Measurements from ENCODE around the gene NFE2L2.
"Not testable (repeated sequence)": the region's sequence is repeated elsewhere in the genome, so short reads cannot be mapped to it uniquely, and the experiment has no call there.

The NFE2L2 gene

DNA sequence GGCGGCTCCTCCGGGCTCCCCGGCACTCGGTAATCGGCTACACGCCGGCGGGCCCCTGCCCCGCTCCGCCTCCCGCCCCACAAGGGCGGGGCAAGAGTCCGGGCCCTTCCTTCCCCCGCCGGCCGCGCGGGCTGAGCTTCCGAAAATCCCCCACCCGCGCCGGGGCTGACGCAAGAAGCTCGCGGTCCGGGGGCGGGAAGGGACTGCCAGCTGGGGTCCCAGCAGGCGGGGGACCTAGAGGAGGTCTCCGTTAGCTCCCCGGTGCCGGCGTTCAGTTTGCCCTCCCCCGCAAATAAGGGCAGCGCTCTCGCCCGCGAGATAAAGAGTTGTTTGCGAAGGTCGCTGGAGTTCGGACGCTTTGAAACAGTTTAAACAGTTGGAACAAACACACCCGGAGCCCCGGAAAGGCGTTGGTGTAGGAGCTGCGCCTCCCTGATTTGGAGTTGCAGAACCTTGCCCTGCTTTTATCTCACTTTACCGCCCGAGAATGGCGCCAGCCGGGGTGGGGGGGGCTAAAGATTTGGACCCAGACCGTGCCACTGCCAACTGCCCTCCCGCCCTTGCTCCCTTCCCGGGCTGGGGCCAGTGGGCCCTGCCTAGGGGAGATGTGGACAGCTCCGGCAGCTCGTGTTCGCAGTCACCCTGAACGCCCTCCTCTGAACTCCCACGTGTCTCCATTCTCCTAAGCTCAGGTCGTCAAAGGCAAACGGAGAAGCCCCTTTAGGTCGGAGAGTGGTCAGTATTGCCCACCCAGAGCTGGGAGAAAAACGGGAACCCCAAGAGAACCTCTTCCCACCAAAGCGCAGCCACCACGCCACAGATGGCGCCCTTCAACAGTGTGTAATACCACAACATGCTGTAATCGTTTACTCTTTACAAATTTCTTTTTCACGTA, at the start of gene NFE2L2:
TSS of gene NFE2L2 (minus strand) at position 35 of the 895 bp plus-strand sequence. CDS start 151 bp downstream, outside the sequence.
- H3K4me1 ChIP-seq (ENCODE audit: insufficient read depth, low read length): peaks cover 28% of the 10 kb centered on the region
- peak within 1 kb of the TSS; percentile 96 for H3K9ac ChIP-seq (ENCODE audit: low read length)
- no peaks in the 10 kb centered on the region for H3K9me3 ChIP-seq (ENCODE audit: low read length)
- no peaks in the 10 kb centered on the region for H3K27me3 ChIP-seq (ENCODE audit: control insufficient read depth in 1 of 2, insufficient read depth in 2 of 2, low read length in 2 of 2)
- H3K4me3 ChIP-seq (ENCODE audit: low read depth in 1 of 2, low read length in 2 of 2): peak within 1 kb of the TSS; percentile 89 to 98
- no peaks in the 10 kb centered on the region for H3K36me3 ChIP-seq (ENCODE audit: insufficient read depth, low read length)
- peak within 1 kb of the TSS; percentile 98 for H3K27ac ChIP-seq (ENCODE audit: low read depth, low read length)

DNA sequence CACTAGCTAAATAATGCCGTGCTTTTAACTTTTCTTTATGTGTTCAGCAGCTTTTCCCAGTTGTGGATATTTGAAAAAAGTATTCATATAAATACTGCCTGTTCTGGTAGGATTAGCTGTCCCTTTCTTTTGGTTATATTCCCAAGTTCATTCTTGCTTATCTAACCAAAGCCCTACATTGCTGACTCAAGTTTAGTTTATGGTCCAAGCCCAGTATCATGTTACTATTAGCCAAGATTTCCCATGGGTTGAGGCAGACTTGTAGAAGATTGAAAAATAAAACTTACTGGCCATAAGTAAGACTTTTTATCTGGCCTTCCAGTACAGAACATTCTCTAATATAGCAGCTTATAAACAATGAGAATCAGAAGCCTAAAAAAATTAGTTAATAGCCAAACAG, 49.7 kb upstream of the NFE2L2 start:
- Histone ChIP-seq H3K36me3 (ENCODE audit: insufficient read depth, low read length) (no peaks in the 10 kb centered on the region), H3K27ac (ENCODE audit: low read depth, low read length) (no peak overlapping the region), H3K9me3 (ENCODE audit: low read length) (no peaks in the 10 kb centered on the region), H3K4me1 (ENCODE audit: insufficient read depth, low read length) (no peaks in the 10 kb centered on the region), H3K4me3 (ENCODE audit: low read depth in 1 of 2, low read length in 2 of 2) (no peak overlapping the region), H3K9ac (ENCODE audit: low read length) (no peak overlapping the region), H3K27me3 (ENCODE audit: control insufficient read depth in 1 of 2, insufficient read depth in 2 of 2, low read length in 2 of 2) (no peaks in the 10 kb centered on the region)

DNA sequence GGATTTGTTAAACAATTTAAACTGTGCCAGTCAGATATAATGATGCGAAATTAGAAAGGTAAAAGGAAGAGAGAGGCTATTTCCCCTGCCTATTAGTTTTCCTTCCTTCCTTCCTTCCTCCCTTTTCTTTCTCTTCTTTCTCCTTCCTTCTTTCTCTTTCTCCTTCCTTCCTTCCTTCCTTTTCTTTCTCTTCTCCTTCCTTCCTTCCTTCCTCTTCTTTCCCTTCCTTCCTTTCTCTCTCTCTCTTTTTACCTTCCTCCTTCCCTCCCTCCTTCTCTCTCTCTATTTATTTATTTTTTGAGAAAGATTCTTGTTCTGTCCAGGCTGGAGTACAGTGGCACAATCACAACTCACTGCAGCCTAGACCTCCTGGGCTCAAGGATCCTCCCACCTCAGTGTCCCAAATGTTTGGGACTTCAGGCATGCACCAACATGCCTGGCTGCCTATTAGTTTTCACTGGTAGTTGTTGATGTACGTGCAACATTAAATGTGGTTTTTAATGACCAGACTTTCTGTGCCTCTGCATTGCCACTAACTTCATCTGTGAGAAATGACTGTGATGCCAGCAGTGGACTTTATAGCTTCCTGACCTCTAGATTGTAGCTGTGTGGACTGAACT, 48.7 kb upstream of the NFE2L2 start:
- Histone ChIP-seq H3K27me3 (ENCODE audit: control insufficient read depth in 1 of 2, insufficient read depth in 2 of 2, low read length in 2 of 2) (no peaks in the 10 kb centered on the region), H3K4me1 (ENCODE audit: insufficient read depth, low read length) (no peaks in the 10 kb centered on the region)

DNA sequence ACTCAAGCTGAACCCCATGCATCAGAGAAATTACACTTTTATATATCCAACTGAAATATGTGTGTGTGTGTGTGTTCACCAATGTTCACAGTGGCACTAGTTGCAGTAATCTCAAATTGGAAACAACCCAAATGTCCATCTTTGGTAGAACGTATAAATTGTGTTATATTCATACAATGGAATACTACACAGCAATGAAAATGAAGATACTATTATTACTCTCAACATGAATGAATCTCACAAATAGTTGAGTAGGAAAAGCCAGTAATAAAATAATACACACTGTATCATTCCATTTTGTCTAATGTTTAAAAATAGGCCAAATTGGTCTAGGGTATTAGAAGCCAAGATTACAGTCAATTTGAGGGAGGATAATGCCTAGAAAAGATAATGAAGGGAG, 48.0 kb upstream of the NFE2L2 start:
- H3K36me3 ChIP-seq (ENCODE audit: insufficient read depth, low read length): no peaks in the 10 kb centered on the region
- no peak overlapping the region for H3K4me3 ChIP-seq (ENCODE audit: low read depth in 1 of 2, low read length in 2 of 2)
- no peak overlapping the region for H3K9ac ChIP-seq (ENCODE audit: low read length)
- H3K27ac ChIP-seq (ENCODE audit: low read depth, low read length): no peak overlapping the region
- H3K4me1 ChIP-seq (ENCODE audit: insufficient read depth, low read length): no peaks in the 10 kb centered on the region
- H3K27me3 ChIP-seq (ENCODE audit: control insufficient read depth in 1 of 2, insufficient read depth in 2 of 2, low read length in 2 of 2): no peaks in the 10 kb centered on the region
- no peaks in the 10 kb centered on the region for H3K9me3 ChIP-seq (ENCODE audit: low read length)

More for the DNA sequence above, 48.7 kb upstream of the NFE2L2 start:
- Histone ChIP-seq H3K4me3 (ENCODE audit: low read depth in 1 of 2, low read length in 2 of 2) (no peak overlapping the region), H3K27ac (ENCODE audit: low read depth, low read length) (no peak overlapping the region), H3K9me3 (ENCODE audit: low read length) (no peaks in the 10 kb centered on the region), H3K36me3 (ENCODE audit: insufficient read depth, low read length) (no peaks in the 10 kb centered on the region), H3K9ac (ENCODE audit: low read length) (no peak overlapping the region)

DNA sequence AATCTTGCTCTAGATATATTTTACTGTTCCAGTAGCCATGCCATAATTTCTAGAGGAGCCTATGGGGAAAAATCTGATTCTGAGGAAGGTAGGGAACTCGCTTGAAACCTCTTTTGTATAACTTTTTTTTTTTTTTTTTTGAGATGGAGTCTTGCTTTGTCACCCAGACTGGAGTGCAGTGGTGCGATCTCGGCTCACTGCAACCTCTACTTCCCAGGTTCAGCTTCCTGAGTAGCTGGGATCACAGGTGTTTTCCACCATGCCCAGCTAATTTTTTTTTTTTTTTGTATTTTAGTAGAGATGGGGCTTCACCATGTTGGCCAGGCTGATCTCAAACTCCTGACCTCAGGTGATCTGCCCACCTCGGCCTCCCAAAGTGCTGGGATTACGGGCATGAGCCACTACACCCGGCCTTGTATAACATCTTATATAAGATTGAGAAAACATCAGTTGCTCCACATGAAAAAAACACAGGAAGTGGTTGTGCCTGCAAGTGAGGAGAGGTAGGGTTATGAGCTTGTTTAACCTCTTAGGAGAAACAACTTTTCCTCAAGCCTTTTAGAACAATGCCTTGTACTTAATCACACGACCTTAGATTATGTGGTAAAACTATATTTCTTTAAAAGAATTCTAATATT, 45.3 kb upstream of the NFE2L2 start:
- H3K27ac ChIP-seq (ENCODE audit: low read depth, low read length); H3K4me3 ChIP-seq (ENCODE audit: low read depth in 1 of 2, low read length in 2 of 2); H3K4me1 ChIP-seq (ENCODE audit: insufficient read depth, low read length); H3K9ac ChIP-seq (ENCODE audit: low read length); H3K36me3 ChIP-seq (ENCODE audit: insufficient read depth, low read length); H3K27me3 ChIP-seq (ENCODE audit: control insufficient read depth in 1 of 2, insufficient read depth in 2 of 2, low read length in 2 of 2); H3K9me3 ChIP-seq (ENCODE audit: low read length): not testable (repeated sequence)

DNA sequence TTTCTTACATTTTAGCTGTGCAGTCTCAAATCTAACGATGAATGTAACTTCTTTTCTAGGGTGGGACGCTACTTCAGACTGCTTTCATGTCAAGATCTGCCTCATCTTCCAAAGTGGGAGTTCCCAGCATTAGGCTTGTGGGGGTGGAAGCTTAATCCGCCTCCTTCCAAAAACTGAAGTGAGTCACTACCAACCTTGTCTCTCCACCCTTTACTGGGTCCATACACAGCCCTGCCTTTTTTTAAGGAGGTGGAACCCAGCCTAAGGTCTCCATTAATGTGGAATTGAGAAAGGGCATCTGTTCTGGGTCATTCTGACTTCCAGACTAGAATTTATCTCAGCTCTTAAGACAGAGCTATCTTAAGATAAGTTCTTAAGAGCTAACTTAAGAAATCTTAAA, 42.0 kb upstream of the NFE2L2 start:
- Histone ChIP-seq H3K4me3 (ENCODE audit: low read depth in 1 of 2, low read length in 2 of 2) (no peak overlapping the region), H3K9me3 (ENCODE audit: low read length) (no peaks in the 10 kb centered on the region), H3K9ac (ENCODE audit: low read length) (no peak overlapping the region), H3K4me1 (ENCODE audit: insufficient read depth, low read length) (no peaks in the 10 kb centered on the region), H3K27me3 (ENCODE audit: control insufficient read depth in 1 of 2, insufficient read depth in 2 of 2, low read length in 2 of 2) (no peaks in the 10 kb centered on the region), H3K36me3 (ENCODE audit: insufficient read depth, low read length) (no peaks in the 10 kb centered on the region), H3K27ac (ENCODE audit: low read depth, low read length) (no peak overlapping the region)

DNA sequence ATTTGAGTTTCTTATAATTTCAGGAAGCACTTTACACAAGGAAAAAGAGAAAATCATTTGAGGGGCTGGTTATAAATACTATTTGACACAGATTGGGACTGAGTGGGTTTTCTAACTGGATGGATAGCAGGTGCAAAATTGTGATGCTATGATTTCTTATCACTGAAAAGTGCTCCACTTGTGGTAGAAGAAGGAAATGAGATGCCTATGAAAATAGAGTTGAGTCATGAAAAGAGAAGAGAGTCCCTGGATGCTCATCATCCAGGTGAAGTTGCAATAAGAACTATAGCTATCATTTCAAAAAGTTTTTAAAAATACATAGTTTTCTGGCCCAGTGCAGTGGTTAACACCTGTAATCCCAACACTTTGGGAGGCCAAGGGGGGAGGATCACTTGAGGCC, 39.4 kb upstream of the NFE2L2 start:
- Histone ChIP-seq H3K27ac (ENCODE audit: low read depth, low read length) (no peak overlapping the region), H3K4me3 (ENCODE audit: low read depth in 1 of 2, low read length in 2 of 2) (no peak overlapping the region), H3K9ac (ENCODE audit: low read length) (no peak overlapping the region), H3K27me3 (ENCODE audit: control insufficient read depth in 1 of 2, insufficient read depth in 2 of 2, low read length in 2 of 2) (no peaks in the 10 kb centered on the region), H3K36me3 (ENCODE audit: insufficient read depth, low read length) (no peaks in the 10 kb centered on the region), H3K9me3 (ENCODE audit: low read length) (no peaks in the 10 kb centered on the region), H3K4me1 (ENCODE audit: insufficient read depth, low read length) (no peaks in the 10 kb centered on the region)

DNA sequence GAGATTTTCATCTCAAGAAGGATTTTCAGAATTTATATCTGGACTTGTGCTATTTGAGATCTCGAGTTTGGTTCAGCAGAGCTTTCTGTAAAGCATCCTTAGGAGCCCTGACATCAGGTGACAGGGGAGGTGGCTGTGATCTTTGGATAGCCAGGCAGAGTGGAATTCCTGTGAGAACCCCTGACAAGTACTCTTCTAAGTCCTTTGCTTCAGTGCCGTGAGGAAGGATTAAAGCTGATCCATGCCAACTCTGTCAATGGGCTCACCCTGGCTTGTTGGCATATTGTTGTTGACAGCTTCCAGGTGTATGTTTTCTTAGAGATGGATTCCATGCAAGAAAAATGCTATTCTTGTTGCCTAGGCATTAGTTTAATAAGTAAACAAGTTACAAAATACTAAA, 38.0 kb upstream of the NFE2L2 start:
- no peak overlapping the region for H3K9ac ChIP-seq (ENCODE audit: low read length)
- no peak overlapping the region for H3K4me3 ChIP-seq (ENCODE audit: low read depth in 1 of 2, low read length in 2 of 2)
- H3K27ac ChIP-seq (ENCODE audit: low read depth, low read length): no peak overlapping the region
- no peaks in the 10 kb centered on the region for H3K9me3 ChIP-seq (ENCODE audit: low read length)
- H3K4me1 ChIP-seq (ENCODE audit: insufficient read depth, low read length): no peaks in the 10 kb centered on the region
- H3K36me3 ChIP-seq (ENCODE audit: insufficient read depth, low read length): no peaks in the 10 kb centered on the region
- no peaks in the 10 kb centered on the region for H3K27me3 ChIP-seq (ENCODE audit: control insufficient read depth in 1 of 2, insufficient read depth in 2 of 2, low read length in 2 of 2)

DNA sequence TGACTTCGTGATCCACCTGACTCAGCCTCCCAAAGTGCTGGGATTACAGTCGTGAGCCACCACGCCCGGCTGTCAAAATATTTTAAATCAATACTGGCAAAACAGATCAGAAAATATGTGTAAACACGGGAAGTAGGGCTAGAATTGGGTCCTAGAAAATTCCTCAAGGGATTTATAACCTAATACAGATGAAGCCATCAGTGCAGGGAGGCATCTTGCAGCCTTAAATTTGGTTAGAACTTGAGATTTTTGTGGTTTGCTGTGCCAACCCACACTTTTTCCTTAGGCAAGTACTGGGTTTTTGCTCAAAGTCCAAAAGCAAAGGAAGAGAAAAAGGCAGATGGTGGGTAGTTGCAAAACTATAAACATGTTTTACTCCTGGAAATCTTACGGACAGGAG, 33.7 kb upstream of the NFE2L2 start:
- H3K4me3 ChIP-seq (ENCODE audit: low read depth in 1 of 2, low read length in 2 of 2): no peak overlapping the region
- H3K9me3 ChIP-seq (ENCODE audit: low read length): no peaks in the 10 kb centered on the region
- no peaks in the 10 kb centered on the region for H3K36me3 ChIP-seq (ENCODE audit: insufficient read depth, low read length)
- H3K27me3 ChIP-seq (ENCODE audit: control insufficient read depth in 1 of 2, insufficient read depth in 2 of 2, low read length in 2 of 2): no peaks in the 10 kb centered on the region
- no peak overlapping the region for H3K9ac ChIP-seq (ENCODE audit: low read length)
- H3K27ac ChIP-seq (ENCODE audit: low read depth, low read length): no peak overlapping the region
- H3K4me1 ChIP-seq (ENCODE audit: insufficient read depth, low read length): peaks cover 13% of the 10 kb centered on the region

DNA sequence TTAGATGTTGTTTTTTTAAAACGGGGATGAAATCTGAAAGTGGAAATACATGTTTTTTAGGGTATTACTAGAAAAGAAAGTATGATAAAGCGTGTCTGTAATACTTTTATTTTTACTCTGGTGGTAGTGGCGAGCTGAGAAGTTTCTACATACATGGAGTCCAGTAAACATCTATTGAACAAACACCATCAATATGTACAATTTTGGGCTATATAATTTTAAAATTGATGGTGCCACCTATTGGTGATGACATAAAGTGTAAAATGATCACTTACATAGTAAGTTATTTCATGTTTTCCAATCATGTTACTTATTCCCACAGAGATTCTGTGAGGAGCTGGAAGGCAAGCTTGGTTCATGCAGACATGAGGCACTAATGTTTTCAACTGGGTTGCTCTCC, 31.5 kb upstream of the NFE2L2 start:
- no peak overlapping the region for H3K27ac ChIP-seq (ENCODE audit: low read depth, low read length)
- no peaks in the 10 kb centered on the region for H3K27me3 ChIP-seq (ENCODE audit: control insufficient read depth in 1 of 2, insufficient read depth in 2 of 2, low read length in 2 of 2)
- no peaks in the 10 kb centered on the region for H3K9me3 ChIP-seq (ENCODE audit: low read length)
- peaks cover 13% of the 10 kb centered on the region for H3K4me1 ChIP-seq (ENCODE audit: insufficient read depth, low read length)
- H3K9ac ChIP-seq (ENCODE audit: low read length): no peak overlapping the region
- H3K36me3 ChIP-seq (ENCODE audit: insufficient read depth, low read length): no peaks in the 10 kb centered on the region
- H3K4me3 ChIP-seq (ENCODE audit: low read depth in 1 of 2, low read length in 2 of 2): peak overlapping the region in 1 of 2 donors; percentile 4

DNA sequence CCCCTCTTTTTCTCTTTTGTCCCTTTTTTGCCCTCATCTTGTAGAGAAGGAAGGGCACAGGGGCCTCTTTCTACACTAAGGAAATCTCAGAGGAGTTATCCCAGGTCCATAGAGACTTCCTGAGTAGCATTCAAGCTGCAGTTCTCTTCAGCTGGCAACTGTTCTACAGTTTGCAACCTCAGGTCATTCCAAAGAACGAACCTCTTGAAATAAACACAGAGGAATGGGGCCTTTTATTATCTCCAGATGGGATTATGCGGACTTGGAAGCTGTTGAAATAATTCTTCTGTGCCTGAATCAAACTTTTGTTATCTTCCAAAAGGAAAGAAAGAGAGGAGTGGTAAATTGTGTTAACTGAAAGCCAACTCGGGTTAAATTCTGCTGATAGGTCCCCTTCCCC, 31.0 kb upstream of the NFE2L2 start:
- H3K4me1 ChIP-seq (ENCODE audit: insufficient read depth, low read length): peaks cover 13% of the 10 kb centered on the region
- H3K9me3 ChIP-seq (ENCODE audit: low read length): no peaks in the 10 kb centered on the region
- H3K27ac ChIP-seq (ENCODE audit: low read depth, low read length): peak overlapping the region; percentile 41
- H3K4me3 ChIP-seq (ENCODE audit: low read depth in 1 of 2, low read length in 2 of 2): peak overlapping the region; percentile 4 to 25
- H3K27me3 ChIP-seq (ENCODE audit: control insufficient read depth in 1 of 2, insufficient read depth in 2 of 2, low read length in 2 of 2): no peaks in the 10 kb centered on the region
- no peaks in the 10 kb centered on the region for H3K36me3 ChIP-seq (ENCODE audit: insufficient read depth, low read length)
- no peak overlapping the region for H3K9ac ChIP-seq (ENCODE audit: low read length)

Measured in muscle layer of colon (tissue), 2 donors.